Measurements from ENCODE around the gene ARL4D. TPM values are rescaled to one million over a fixed set of nuclear protein-coding genes. Genes with fewer than 3 reads are reported as not detected.
"Not testable (repeated sequence)": the region's sequence is repeated elsewhere in the genome, so short reads cannot be mapped to it uniquely, and the experiment has no call there.

Gene ARL4D
- total RNA-seq, 1 donor: 22.2 TPM

GRCh38 chr17:43411749-43412148 lies 13.0 kb downstream of the ARL4D start:
- TF ChIP-seq, protein P1, sequence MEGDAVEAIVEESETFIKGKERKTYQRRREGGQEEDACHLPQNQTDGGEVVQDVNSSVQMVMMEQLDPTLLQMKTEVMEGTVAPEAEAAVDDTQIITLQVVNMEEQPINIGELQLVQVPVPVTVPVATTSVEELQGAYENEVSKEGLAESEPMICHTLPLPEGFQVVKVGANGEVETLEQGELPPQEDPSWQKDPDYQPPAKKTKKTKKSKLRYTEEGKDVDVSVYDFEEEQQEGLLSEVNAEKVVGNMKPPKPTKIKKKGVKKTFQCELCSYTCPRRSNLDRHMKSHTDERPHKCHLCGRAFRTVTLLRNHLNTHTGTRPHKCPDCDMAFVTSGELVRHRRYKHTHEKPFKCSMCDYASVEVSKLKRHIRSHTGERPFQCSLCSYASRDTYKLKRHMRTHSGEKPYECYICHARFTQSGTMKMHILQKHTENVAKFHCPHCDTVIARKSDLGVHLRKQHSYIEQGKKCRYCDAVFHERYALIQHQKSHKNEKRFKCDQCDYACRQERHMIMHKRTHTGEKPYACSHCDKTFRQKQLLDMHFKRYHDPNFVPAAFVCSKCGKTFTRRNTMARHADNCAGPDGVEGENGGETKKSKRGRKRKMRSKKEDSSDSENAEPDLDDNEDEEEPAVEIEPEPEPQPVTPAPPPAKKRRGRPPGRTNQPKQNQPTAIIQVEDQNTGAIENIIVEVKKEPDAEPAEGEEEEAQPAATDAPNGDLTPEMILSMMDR (IDR thresholded peaks at IDR 0.05; ENCODE audit: insufficient read depth, low read length): no peak
- no peak overlapping the region for H3K4me3 ChIP-seq (ENCODE audit: low read depth, low read length)
- no peak for DNase-seq (ENCODE audit: low read depth)

GRCh38 chr17:43412166-43412565 lies 13.4 kb downstream of the ARL4D start:
- no peak overlapping the region for H3K4me3 ChIP-seq (ENCODE audit: low read depth, low read length)
- DNase-seq (ENCODE audit: low read depth): no peak
- TF ChIP-seq, protein P1 (IDR thresholded peaks at IDR 0.05; ENCODE audit: insufficient read depth, low read length): no peak

DNA sequence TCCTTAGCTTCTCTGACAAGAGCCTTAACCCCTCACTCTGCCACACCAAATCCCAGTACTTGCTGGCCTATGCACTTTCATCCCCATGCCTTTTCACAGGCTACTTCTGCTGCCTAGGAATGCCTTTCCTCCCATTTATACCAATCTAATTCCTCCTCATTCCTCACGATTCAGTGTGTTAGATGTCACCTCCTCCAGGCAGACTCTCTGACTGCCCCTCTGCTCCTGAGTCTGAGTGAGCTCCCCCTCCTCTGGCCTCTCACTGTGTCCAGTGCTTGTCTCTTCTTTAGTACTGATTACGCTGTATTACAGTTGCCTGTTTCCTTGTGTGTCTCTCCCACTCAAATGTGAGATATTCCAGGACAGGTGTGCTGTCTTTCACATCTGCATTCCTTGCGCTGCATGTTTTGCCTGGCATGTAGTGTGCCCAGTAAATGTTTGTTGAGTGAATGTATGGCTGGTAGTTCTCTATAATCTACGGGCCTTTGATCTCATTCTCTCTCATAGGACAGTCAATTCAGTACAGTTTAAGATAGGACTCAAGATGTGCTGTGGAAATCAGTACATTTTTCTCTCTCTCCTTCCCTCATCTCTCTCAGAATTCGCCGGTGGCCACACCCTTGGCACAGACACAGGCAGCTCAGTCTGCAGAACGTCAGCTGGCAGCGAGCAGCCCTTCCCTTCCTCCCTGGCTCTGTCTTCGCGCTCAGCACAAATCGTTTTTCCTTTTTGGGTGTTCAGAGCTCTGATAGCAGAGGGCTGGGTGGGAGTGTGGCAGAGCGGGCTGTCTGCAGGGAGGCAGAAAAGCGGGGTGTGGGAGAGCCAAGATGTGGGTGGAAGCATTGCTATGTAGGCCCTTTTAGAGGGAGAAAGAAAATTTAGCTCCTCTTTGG lies 18.5 kb downstream of the ARL4D start:
- peak; percentile 90 for DNase-seq (ENCODE audit: low read depth)
- H3K4me3 ChIP-seq (ENCODE audit: low read depth, low read length): peak overlapping the region; percentile 15
- TF ChIP-seq, protein P1 (IDR thresholded peaks at IDR 0.05; ENCODE audit: insufficient read depth, low read length): no peak

DNA sequence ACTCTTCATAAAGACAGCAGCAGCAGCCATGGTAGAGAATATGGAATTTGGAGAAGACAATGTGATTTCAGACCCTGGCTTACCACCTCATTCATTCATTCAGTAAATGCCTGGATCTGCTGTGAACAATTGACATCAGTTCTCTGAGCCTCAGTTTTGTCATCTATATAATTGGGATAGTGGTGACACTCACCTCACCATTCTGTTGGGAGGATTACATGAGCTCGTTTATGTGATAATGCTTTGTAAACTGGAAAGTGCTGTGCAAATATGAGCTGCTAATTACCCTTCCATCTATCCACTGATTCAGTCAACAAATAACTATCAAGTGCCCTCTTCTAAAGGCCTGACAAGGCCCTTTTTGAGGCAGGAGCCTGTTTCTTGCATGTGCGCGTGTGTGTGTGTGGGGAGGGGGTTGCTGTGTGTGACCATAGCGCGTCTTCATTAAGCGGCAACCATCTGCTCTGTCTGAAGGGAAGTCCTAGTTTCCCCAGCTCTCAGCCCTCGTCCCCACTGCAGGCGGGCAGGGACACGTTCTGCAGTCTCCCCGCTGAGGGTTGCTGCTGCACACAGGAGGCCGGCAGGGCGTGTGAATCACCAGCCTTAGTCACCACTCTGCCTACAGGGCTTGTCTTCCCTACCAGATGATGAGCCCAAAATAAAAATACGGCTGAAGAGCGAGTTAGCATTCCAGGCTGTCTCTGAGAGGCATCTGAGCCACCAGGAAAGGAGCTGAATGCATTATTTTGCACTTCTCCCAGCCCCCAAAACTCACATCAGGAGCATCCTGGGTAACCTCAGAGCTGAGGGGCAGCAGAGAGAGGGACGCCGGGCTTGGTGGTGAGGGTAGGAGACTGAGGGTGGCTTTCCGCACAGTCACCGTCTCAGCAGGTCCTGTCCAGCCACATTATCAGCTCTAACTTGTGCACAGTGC lies 19.9 kb downstream of the ARL4D start:
- TF ChIP-seq, protein P1 (IDR thresholded peaks at IDR 0.05; ENCODE audit: insufficient read depth, low read length): peak; percentile 6
- H3K4me3 ChIP-seq (ENCODE audit: low read depth, low read length): no peak overlapping the region
- DNase-seq (ENCODE audit: low read depth): peak; percentile 82

DNA sequence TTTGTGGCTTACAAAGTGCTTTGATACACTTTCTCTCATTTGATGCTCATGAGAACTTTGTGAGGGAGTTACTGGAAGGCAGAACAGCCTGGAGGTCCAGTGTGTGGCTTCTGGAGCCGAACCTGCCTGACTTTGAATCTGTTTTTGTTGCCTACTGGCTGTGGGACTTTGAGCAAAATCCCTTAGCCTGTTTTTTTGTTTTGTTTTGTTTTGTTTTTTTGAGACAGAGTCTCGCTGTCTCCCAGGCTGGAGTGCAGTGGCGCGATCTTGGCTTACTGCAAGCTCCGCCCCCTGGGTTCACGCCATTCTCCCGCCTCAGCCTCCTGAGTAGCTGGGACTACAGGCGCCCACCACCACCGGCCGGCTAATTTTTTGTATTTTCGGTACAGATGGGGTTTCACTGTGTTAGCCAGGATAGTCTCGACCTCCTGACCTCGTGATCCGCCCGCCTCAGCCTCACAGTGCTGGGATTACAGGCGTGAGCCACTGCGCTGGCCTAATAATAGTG lies 20.6 kb downstream of the ARL4D start:
- not testable (repeated sequence) for H3K4me3 ChIP-seq (ENCODE audit: low read depth, low read length); DNase-seq (ENCODE audit: low read depth)

DNA sequence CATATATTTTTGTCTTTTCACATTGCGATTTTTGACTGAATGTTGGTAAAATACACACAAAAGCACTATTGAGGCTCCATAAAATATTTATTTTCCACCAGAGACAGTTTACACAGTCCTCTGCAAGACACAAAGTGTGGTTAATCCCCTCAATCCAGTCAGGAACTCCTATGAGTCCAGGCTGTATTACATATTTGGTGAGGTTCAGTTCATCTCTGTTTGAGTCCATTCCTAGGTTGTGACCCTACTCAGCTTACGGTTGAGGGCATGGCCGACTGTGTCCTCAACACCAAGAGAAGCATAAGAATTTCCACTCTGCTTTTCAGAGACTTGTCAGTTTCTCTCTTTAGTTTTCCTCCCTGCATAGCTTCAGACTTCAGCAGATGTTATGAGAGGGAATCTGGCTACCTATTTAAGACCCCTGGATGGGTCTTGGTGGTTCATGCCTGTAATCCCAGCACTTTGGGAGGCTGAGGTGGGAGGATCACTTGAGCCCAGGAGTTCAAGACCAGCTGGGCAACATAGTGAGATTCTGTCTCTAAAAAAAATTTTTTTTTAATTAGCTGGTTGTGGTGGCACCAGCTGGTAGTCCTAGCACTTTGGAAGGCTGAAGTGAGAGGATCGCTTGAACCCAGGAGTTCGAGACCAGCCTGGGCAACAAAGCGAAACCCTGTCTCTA lies 25.1 kb downstream of the ARL4D start:
- TF ChIP-seq, protein P1 (IDR thresholded peaks at IDR 0.05; ENCODE audit: insufficient read depth, low read length): no peak
- no peak overlapping the region for H3K4me3 ChIP-seq (ENCODE audit: low read depth, low read length)
- DNase-seq (ENCODE audit: low read depth): no peak
